ENCODE data around the gene GSG1L.

- TF ChIP-seq CTCF (conservative IDR thresholded peaks at IDR 0.05) (no peak), EZH2 (IDR thresholded peaks at IDR 0.05; ENCODE audit: low read depth) (no peak)
Measured at GRCh38 chr16:27752241-27752640, 311.3 kb downstream of the GSG1L start.

All from PC-9 (cell line).